Stomach (tissue), 9 donors: ENCODE results near the gene UAP1L1. TPM values are rescaled to one million over a fixed set of nuclear protein-coding genes. Genes with fewer than 3 reads are reported as not detected.

Experiments used
- DNase-seq, 2 donors: peaks; one replicate each; pipeline versions ENCODE4 v3.0.0 to v3.0.0-alpha.2; 2013 to 2019
- H3K27ac ChIP-seq, 5 donors: fragments of 200-600 bp in 4 of 5; sonication (generic) in 4 of 5; one replicate each; pipeline ENCODE4 v1.5.1; 2013 to 2019; ENCODE audit warnings: mild to moderate bottlenecking in 1 of 5, moderate library complexity in 1 of 5
- H3K27me3 ChIP-seq, 3 donors: fragments of 200-600 bp; sonication (generic); one replicate each; pipeline ENCODE4 v1.5.1; 2017 to 2019; ENCODE audit warnings: mixed run types in 1 of 3
- H3K36me3 ChIP-seq, 4 donors: fragments of 200-600 bp; sonication (generic); 1 replicate in 3 of 4; 2 replicates in 1 of 4; pipeline ENCODE4 v1.5.1; 2016 to 2019
- H3K4me1 ChIP-seq, 4 donors: fragments of 200-600 bp; sonication (generic); one replicate each; pipeline ENCODE4 v1.5.1; 2016 to 2019
- H3K4me3 ChIP-seq, 4 donors: fragments of 200-600 bp; sonication (generic) in 3 of 4; one replicate each; pipeline ENCODE4 v1.5.1; 2016 to 2019; ENCODE audit warnings: mild to moderate bottlenecking in 1 of 4
- H3K9me3 ChIP-seq, 4 donors: fragments of 200-600 bp; sonication (generic); one replicate each; pipeline ENCODE4 v1.5.1; 2016 to 2019
- EP300 ChIP-seq: sonication (generic); formaldehyde crosslinking; IDR thresholded peaks from one replicate; pipeline ENCODE4 v1.6.1; 2017; ENCODE audit warnings: antibody characterized with exemption
- POLR2A ChIP-seq, 4 donors: fragments of 450-650 bp; IDR thresholded peaks; one replicate each; pipeline ENCODE4 v1.6.1; 2016; ENCODE audit warnings: antibody characterized with exemption in 4 of 4, control low read depth in 2 of 4, mild to moderate bottlenecking in 1 of 4, moderate library complexity in 1 of 4
- POLR2AphosphoS5 ChIP-seq, 3 donors: sonication (generic); formaldehyde crosslinking; IDR thresholded peaks; one replicate each; pipeline ENCODE4 v1.6.1; 2016; ENCODE audit warnings: antibody characterized with exemption in 3 of 3
- WGBS, 5 donors: extraction: QIAGEN DNeasy Blood & Tissue Kit in 3 of 5; methylation state at CpG; one replicate each; pipeline versions ENCODE4 v1.1.5 to v1.1.7; 2013 to 2018; 5-methylcytosine and 5-hydroxymethylcytosine counted together
- intact Hi-C: fragments of 100-400 bp; cut with DNase I; formaldehyde crosslinking; loops from one replicate; pipeline ENCODE4 v1.15.1; 2023; ENCODE audit warnings: low total_unique reads
- polyA plus RNA-seq, 3 donors: library from polyadenylated mRNA; stranded (reverse); fragments of 200-250 nt; gene quantifications; one replicate each; pipeline ENCODE4 v1.2.3, GENCODE V29; 2013
- total RNA-seq, 5 donors: library from RNA; depleted of rRNA; stranded (reverse); fragments of >200 nt; gene quantifications; one replicate each; pipeline versions ENCODE4 v1.1.0 to v1.2.3, GENCODE V29; 2014 to 2016
- TF ChIP-seq, protein P1 (sequence below), 7 experiments: fragments of 450-650 bp in 4 of 7; fragments of 200-600 bp in 3 of 7; sonication (generic) in 3 of 7; IDR thresholded peaks; one replicate each; pipeline ENCODE4 v1.5.1; 2016 to 2019; ENCODE audit warnings: antibody characterized with exemption in 7 of 7, control low read depth in 2 of 7, mild to moderate bottlenecking in 1 of 7
- donor health status: healthy with polysubstance abuse.
- donor health status: Bipolar disorder and iron deficiency.
- donor health status: healthy.

Gene UAP1L1
- total and polyA plus RNA-seq, 8 donors = 4.1 to 95.6 (median 6.8) TPM

DNA sequence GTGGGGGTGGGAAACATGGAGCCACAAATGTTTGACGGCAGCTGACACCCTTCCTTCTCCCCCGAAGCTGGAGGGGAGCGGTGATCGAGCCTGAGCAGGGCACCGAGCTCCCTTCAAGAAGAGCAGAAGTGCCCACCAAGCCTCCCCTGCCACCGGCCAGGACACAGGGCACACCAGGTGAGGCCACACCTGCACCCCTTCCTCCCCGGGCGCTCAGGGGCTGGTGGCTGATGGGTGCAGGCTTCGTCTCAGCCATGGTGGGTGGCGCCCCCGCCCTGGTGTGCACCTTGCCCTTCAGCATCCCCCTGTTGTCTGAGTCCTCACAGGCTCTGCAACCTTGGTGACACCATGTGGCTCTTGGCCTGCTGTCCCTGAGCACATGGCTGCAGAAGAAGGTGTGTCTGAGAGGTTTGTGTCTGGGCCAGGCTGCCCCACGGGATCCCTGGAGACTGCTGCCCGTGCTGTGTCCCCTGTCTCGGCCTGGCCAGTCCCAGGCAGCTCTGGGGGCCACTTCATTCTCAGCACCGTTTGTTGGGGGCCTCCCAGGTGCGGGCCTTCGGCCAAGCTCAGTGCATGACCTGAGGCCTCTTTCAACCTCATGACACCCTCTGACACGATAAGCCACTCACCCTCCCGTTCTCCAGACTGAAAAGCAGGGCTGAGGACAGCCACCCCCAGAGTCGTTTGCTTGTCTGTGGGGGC is 20.6 kb downstream of the UAP1L1 start:
- Histone ChIP-seq H3K4me1 (no peaks in the 10 kb centered on the region), H3K4me3 (no peak overlapping the region), H3K36me3 (peaks cover 50 to 99% (median 92%) of the 10 kb centered on the region in 4 donors), H3K27ac (no peak overlapping the region), H3K27me3 (no peaks in the 10 kb centered on the region), H3K9me3 (no peaks in the 10 kb centered on the region)
- TF ChIP-seq, protein P1, sequence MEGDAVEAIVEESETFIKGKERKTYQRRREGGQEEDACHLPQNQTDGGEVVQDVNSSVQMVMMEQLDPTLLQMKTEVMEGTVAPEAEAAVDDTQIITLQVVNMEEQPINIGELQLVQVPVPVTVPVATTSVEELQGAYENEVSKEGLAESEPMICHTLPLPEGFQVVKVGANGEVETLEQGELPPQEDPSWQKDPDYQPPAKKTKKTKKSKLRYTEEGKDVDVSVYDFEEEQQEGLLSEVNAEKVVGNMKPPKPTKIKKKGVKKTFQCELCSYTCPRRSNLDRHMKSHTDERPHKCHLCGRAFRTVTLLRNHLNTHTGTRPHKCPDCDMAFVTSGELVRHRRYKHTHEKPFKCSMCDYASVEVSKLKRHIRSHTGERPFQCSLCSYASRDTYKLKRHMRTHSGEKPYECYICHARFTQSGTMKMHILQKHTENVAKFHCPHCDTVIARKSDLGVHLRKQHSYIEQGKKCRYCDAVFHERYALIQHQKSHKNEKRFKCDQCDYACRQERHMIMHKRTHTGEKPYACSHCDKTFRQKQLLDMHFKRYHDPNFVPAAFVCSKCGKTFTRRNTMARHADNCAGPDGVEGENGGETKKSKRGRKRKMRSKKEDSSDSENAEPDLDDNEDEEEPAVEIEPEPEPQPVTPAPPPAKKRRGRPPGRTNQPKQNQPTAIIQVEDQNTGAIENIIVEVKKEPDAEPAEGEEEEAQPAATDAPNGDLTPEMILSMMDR (IDR thresholded peaks at IDR 0.05) = no peak
- TF ChIP-seq EP300 (no peak), POLR2AphosphoS5 (IDR thresholded peaks at IDR 0.05) (no peak), POLR2A (IDR thresholded peaks at IDR 0.05) (no peak)
- intact Hi-C loops = no loop called here
- DNase-seq = no peak
- 88 to 95% (median 90%) methylated on average over 11 to 20 of the region's 20 CpGs for WGBS, 5 donors

DNA sequence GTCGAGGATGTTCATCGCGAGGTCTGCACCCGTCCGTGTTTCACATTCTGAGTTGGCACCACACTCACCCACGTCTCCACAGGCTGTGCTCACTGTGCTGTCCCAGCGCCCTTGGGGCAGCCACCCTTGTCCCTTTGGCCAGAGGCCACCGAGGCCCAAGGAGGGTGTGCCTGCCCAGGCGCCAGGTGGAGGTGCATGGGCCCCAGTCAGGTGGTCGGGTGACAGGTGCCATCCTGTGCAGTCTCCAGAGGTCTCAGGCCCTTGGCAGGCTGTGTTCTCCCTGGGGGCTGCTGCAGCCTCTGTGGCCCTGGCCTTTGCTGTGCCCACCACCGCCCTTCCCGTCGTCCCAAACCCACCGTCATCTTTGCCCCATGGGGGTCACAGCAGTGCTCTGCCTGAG is 21.9 kb downstream of the UAP1L1 start:
- 82 to 93% (median 83%) methylated on average over 11 to 14 of the region's 14 CpGs for WGBS, 5 donors
- Histone ChIP-seq H3K36me3 (peaks cover 56 to 100% (median 96%) of the 10 kb centered on the region in 4 donors), H3K27me3 (no peaks in the 10 kb centered on the region), H3K4me3 (no peak overlapping the region), H3K27ac (no peak overlapping the region), H3K4me1 (no peaks in the 10 kb centered on the region), H3K9me3 (no peaks in the 10 kb centered on the region)
- TF ChIP-seq, protein P1 (IDR thresholded peaks at IDR 0.05) = no peak
- TF ChIP-seq EP300 (no peak), POLR2AphosphoS5 (IDR thresholded peaks at IDR 0.05) (no peak), POLR2A (IDR thresholded peaks at IDR 0.05) (no peak)
- DNase-seq = no peak
- intact Hi-C loops = no loop called here

DNA sequence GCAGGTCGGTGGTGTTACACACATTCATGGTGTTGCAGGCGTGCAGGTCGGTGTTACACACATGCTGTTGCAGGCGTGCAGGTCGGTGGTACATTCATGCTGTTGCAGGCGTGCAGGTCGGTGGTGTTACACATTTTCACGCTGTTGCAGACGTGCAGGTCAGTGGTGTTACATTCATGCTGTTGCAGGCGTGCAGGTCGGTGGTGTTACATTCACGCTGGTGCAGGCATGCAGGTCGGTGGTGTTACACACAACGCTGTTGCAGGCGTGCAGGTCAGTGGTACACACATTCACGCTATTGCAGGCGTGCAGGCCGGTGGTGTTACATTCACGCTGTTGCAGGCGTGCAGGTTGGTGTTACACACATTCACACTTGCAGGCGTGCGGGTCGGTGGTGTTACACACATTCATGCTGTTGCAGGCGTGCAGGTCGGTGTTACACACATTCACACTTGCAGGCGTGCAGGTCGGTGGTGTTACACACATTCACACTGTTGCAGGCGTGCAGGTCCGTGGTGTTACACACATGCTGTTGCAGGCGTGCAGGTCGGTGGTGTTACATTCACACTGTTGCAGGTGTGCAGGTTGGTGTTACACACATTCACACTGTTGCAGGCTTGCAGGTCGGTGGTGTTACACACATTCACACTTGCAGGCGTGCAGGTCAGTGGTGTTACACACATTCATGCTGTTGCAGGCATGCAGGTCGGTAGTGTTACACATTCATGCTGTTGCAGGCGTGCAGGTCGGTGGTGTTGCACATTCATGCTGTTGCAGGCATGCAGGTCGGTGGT is 26.1 kb downstream of the UAP1L1 start:
- WGBS, 5 donors = 91 to 95% (median 93%) methylated on average over 31 to 37 of the region's 37 CpGs

More for the DNA sequence above, 26.1 kb downstream of the UAP1L1 start:
- no peaks in the 10 kb centered on the region for H3K27me3 ChIP-seq
- DNase-seq = no peak
- H3K9me3 ChIP-seq = no peaks in the 10 kb centered on the region
- no peaks in the 10 kb centered on the region for H3K4me1 ChIP-seq
- intact Hi-C loops = no loop called here
- TF ChIP-seq POLR2AphosphoS5 (IDR thresholded peaks at IDR 0.05) (no peak), POLR2A (IDR thresholded peaks at IDR 0.05) (no peak), EP300 (no peak)
- TF ChIP-seq, protein P1 (IDR thresholded peaks at IDR 0.05) = no peak
- no peak overlapping the region for H3K4me3 ChIP-seq
- peaks cover 62 to 100% (median 100%) of the 10 kb centered on the region in 4 donors for H3K36me3 ChIP-seq
- H3K27ac ChIP-seq = no peak overlapping the region
